GM12865 (cell line): Measurements from ENCODE around the gene ZNF683.

Source experiments
- DNase-seq: peaks from one replicate; pipeline ENCODE4 v3.0.0; 2010; ENCODE audit warnings: low read depth
- H3K4me3 ChIP-seq: 2 replicates; pipeline ENCODE4 v1.5.1; 2011; ENCODE audit warnings: mild to moderate bottlenecking, low read depth, low read length, control low read depth
- TF ChIP-seq, protein P1 (sequence below): IDR thresholded peaks from 2 replicates; pipeline ENCODE4 v1.5.1; 2011; ENCODE audit warnings: low read length, control low read depth, low read depth, inconsistent platforms; ENCODE audit not compliant: insufficient read depth; ENCODE audit errors: missing control alignments

The ZNF683 gene

DNA sequence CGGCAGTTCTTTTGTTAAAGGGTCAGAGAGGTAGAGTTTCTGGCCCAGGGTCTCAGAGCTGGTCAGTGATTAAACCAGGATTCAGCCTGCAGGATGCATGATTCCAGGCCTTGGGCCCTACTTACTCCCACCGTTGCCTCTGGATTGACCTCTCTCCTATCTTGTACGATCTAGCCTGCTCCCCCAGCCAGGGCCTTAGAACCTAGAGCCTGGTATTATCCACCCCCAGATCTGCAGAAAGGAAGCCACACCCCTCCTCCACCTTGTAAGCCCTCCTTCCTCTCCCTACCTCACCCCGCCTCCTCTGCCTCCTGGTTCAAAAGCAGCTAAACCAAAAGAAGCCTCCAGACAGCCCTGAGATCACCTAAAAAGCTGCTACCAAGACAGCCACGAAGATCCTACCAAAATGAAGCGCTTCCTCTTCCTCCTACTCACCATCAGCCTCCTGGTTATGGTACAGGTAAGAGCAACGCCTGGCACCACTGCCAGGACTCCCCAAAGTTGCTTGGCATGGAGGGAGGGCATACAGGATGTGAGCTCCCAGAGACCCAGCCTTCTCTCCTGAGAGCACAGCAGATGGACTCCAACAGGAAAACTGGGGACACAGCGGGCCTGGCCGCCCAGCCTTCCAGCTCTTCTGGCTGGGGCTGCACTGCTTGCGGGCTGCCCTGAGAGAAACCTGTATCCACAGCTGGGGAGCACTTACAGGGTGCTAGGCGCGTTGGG lies 54.8 kb downstream of the ZNF683 start, which contains the start of gene CD52:
TSS of gene CD52 (plus strand) at position 347 of the 726 bp plus-strand sequence. CDS start at position 407, 60 bp downstream.
- peak; percentile 89 for DNase-seq
- TF ChIP-seq, protein P1, sequence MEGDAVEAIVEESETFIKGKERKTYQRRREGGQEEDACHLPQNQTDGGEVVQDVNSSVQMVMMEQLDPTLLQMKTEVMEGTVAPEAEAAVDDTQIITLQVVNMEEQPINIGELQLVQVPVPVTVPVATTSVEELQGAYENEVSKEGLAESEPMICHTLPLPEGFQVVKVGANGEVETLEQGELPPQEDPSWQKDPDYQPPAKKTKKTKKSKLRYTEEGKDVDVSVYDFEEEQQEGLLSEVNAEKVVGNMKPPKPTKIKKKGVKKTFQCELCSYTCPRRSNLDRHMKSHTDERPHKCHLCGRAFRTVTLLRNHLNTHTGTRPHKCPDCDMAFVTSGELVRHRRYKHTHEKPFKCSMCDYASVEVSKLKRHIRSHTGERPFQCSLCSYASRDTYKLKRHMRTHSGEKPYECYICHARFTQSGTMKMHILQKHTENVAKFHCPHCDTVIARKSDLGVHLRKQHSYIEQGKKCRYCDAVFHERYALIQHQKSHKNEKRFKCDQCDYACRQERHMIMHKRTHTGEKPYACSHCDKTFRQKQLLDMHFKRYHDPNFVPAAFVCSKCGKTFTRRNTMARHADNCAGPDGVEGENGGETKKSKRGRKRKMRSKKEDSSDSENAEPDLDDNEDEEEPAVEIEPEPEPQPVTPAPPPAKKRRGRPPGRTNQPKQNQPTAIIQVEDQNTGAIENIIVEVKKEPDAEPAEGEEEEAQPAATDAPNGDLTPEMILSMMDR, result no peak
- peak within 1 kb of the TSS; percentile 81 for H3K4me3 ChIP-seq

DNA sequence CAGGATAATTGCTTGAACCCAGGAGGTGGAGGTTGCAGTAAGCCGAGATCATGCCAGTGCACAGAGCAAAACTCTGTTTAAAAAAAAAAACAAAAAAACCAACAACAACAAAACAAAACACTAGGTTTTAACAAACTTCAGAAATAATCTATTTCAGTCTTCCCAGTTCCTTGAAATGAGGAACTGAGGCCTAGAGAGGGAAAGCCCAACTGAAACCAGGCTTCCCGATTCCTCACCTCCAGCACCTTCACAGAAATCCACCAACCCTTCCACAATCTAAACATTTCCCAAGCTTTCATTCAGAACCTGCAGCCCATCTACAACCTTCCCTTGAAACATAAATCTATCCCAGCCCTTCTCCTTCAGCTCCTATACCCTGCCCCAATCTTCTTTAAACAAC lies 55.4 kb downstream of the ZNF683 start:
- peak; percentile 41 for DNase-seq
- TF ChIP-seq, protein P1, result no peak
- H3K4me3 ChIP-seq, result peak overlapping the region; percentile 81

DNA sequence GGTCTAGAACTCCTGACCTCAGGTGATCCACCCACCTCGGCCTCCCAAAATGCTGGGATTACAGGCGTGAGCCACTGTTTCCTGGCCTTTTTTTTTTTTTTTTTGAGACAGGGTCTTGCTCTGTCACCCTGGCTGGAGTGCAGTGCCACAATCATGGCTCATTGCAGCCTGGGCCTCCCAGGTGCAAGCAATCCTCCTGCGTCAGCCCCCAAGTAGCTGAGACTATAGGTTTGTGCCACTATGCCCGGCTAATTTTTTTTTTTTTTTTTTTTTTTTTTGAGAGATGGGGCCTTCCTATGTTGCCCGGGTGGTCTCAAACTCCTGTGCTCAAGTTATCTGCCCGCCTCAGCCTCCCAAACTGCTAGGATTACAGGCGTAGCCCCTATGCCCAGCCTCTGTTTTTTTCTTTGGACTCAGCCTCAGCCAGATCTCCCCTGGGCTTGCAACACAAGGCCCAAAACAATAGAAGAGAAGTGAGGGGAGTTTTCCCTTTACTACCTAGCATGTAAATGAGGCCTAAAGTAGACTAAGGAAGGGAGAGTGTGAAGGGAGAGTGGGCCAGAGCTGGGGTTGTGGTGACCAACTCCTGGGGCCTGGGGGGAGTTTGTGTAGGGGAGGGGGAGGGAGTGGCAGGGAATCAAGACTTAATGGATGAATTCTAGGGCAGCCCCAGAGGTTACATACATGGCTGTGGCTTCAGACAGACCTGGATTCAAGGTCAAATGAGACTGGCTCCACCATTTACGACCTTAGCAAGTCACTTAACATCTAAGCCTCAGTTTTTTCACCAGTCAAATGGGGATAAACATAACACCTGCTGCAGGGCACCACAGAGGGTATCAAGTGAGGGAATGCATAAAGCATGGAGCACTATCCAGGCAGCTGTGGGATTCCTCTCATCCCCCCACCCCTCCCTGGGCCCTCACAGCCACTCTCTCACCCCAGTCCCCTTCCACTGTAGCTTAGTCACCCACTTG lies 56.4 kb downstream of the ZNF683 start:
- peak overlapping the region; percentile 81 for H3K4me3 ChIP-seq
- DNase-seq, result peak; percentile 32
- TF ChIP-seq, protein P1, result no peak

DNA sequence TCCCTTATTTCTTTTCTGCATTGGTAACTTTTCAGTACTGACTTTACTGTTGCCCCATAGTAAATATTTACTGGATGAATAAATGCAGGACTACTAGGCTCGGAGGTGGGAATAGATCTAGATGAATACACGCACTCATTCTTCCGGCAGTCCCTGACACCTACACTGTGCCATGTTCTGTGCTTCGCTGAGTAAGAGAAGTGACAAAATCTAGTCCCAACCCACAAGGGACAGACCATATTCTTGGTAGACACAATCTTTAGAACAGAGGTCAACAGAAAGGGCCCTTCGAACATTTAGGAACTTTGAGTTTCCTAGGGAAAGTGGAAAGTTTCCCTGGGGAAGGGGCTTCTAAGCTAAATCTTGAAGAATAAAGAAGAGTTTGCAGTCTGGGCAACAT lies 58.0 kb downstream of the ZNF683 start:
- TF ChIP-seq, protein P1, result no peak
- DNase-seq, result no peak
- no peak overlapping the region for H3K4me3 ChIP-seq
